B cell (primary cell): ENCODE results near the gene UCN3. TPM values are rescaled to one million over a fixed set of nuclear protein-coding genes. Genes with fewer than 3 reads are reported as not detected.

Experiments
- ATAC-seq: fragments of 200-7000 bp; cut with Tn5 transposase; one replicate; pipeline ENCODE4 v1.10.0; 2021; ENCODE audit warnings: low read depth, mild to moderate bottlenecking, moderate number of reproducible peaks, moderate library complexity
- CTCF ChIA-PET: fragments of 350-600 bp; sonication (Branson Sonifier 250); formaldehyde crosslinking; loops from one replicate; lab custom pipeline; 2021; ENCODE audit warnings: antibody characterized with exemption, inconsistent platforms; lab: Charles Lee
- POLR2A ChIA-PET: fragments of 350-600 bp; sonication (Branson Sonifier 250); formaldehyde crosslinking; loops from one replicate; lab custom pipeline; 2021; ENCODE audit warnings: antibody characterized with exemption; lab: Charles Lee
- DNase-seq: peaks from one replicate; pipeline ENCODE4 v3.0.0; 2013
- H2AFZ ChIP-seq: 2 replicates; pipeline ENCODE4 v1.6.1; 2012; ENCODE audit warnings: mild to moderate bottlenecking, low read depth, low read length; ENCODE audit not compliant: insufficient read depth, poor library complexity, severe bottlenecking
- H3K27ac ChIP-seq, 2 donors: 1 replicate in 1 of 2; 2 replicates in 1 of 2; pipeline ENCODE4 v1.5.1; 2012 to 2013; ENCODE audit warnings: low read length in 2 of 2, mild to moderate bottlenecking in 2 of 2, moderate library complexity in 1 of 2
- H3K27me3 ChIP-seq, 4 experiments: fragments of 200-600 bp in 1 of 4; sonication (generic) in 1 of 4; replicated peaks in 1 of 4; 1 replicate in 2 of 4; 2 replicates in 2 of 4; pipeline versions ENCODE4 v1.6.1 to v1.7.0; 2013 to 2016; ENCODE audit warnings: low read length in 3 of 4, mild to moderate bottlenecking in 2 of 4, mixed read lengths in 1 of 4, moderate library complexity in 1 of 4; ENCODE audit not compliant: insufficient read depth in 4 of 4, control insufficient read depth in 3 of 4; ENCODE audit errors: control extremely low read depth in 1 of 4
- H3K36me3 ChIP-seq, 2 experiments: replicated peaks in 1 of 2; 1 replicate in 1 of 2; 2 replicates in 1 of 2; pipeline versions ENCODE4 v1.6.1 to v1.7.1; 2013; ENCODE audit warnings: low read length in 1 of 2; ENCODE audit not compliant: insufficient read depth in 2 of 2, control insufficient read depth in 1 of 2; ENCODE audit errors: control extremely low read depth in 1 of 2, extremely low read depth in 1 of 2
- H3K4me1 ChIP-seq, 2 donors: fragments of 200-600 bp in 1 of 2; sonication (generic) in 1 of 2; 1 replicate in 1 of 2; 2 replicates in 1 of 2; pipeline versions ENCODE4 v1.5.1 to v1.6.1; 2013 to 2017; ENCODE audit warnings: low read length in 2 of 2; ENCODE audit not compliant: control insufficient read depth in 2 of 2, insufficient read depth in 2 of 2
- H3K4me2 ChIP-seq: replicated peaks from 2 replicates; pipeline ENCODE3; 2012; ENCODE audit warnings: mild to moderate bottlenecking, low read depth, low read length; ENCODE audit not compliant: poor library complexity, severe bottlenecking
- H3K4me3 ChIP-seq, 5 experiments: fragments of 200-600 bp in 1 of 5; sonication (generic) in 1 of 5; 1 replicate in 3 of 5; 2 replicates in 2 of 5; pipeline versions ENCODE4 v1.5.1 to v1.7.0; 2011 to 2016; ENCODE audit warnings: low read length in 4 of 5, mild to moderate bottlenecking in 4 of 5, low read depth in 2 of 5, control low read depth in 1 of 5, moderate library complexity in 1 of 5; ENCODE audit not compliant: insufficient read depth in 1 of 5; ENCODE audit errors: control extremely low read depth in 1 of 5, extremely low read depth in 1 of 5
- H3K79me2 ChIP-seq: fragments of 200-600 bp; sonication (generic); one replicate; pipeline ENCODE4 v1.6.0; 2016; ENCODE audit warnings: low read length; ENCODE audit not compliant: control insufficient read depth, insufficient read depth
- H3K9ac ChIP-seq: fragments of 200-600 bp; sonication (generic); 2 replicates; pipeline ENCODE4 v1.6.1; 2017; ENCODE audit warnings: mild to moderate bottlenecking, low read length, moderate library complexity
- H3K9me3 ChIP-seq, 3 donors: one replicate each; pipeline versions ENCODE4 v1.6.1 to v1.7.1; 2013; ENCODE audit warnings: low read length in 2 of 3; ENCODE audit not compliant: control insufficient read depth in 2 of 3, insufficient read depth in 1 of 3; ENCODE audit errors: control extremely low read depth in 1 of 3
- H4K20me1 ChIP-seq: 2 replicates; pipeline ENCODE4 v1.6.0; 2012; ENCODE audit warnings: mild to moderate bottlenecking, low read length; ENCODE audit not compliant: insufficient read depth, control insufficient read depth, poor library complexity, severe bottlenecking
- H3K27ac Mint-ChIP-seq: one replicate; pipeline ENCODE4 v1.8.0; 2021; ENCODE audit warnings: mixed read lengths
- H3K27me3 Mint-ChIP-seq: one replicate; pipeline ENCODE4 v1.8.0; 2021; ENCODE audit warnings: mixed read lengths
- H3K4me1 Mint-ChIP-seq: one replicate; pipeline ENCODE4 v1.8.0; 2021; ENCODE audit warnings: mixed read lengths
- H3K4me3 Mint-ChIP-seq: one replicate; pipeline ENCODE4 v1.8.0; 2021; ENCODE audit warnings: mixed read lengths
- H3K9me3 Mint-ChIP-seq: one replicate; pipeline ENCODE4 v1.8.0; 2022; ENCODE audit warnings: mixed read lengths; ENCODE audit not compliant: insufficient read depth
- EZH2 ChIP-seq: IDR thresholded peaks from 2 replicates; pipeline ENCODE4 v1.6.1; 2012; ENCODE audit warnings: borderline replicate concordance, low read depth, mild to moderate bottlenecking, moderate library complexity, low read length; ENCODE audit not compliant: insufficient read depth, poor library complexity, severe bottlenecking
- WGBS: methylation state at CpG from one replicate; pipeline ENCODE4 v1.1.5; 2013; ENCODE audit warnings: missing lambda C conversion rate; ENCODE audit not compliant: insufficient coverage; 5-methylcytosine and 5-hydroxymethylcytosine counted together
- intact Hi-C: fragments of 100-400 bp; cut with micrococcal nuclease; formaldehyde crosslinking; loops from one replicate; pipeline ENCODE4 v1.10.0; 2022
- polyA plus RNA-seq: library from polyadenylated mRNA; depleted of rRNA; stranded (reverse); fragments of >200 nt; gene quantifications from 2 replicates; pipeline ENCODE4 v1.2.3, GENCODE V29; 2012
- total RNA-seq, 2 donors: library from RNA; stranded (reverse); fragments of 120-200 nt in 1 of 2; gene quantifications; 1 replicate in 1 of 2; 2 replicates in 1 of 2; pipeline versions ENCODE4 v1.2.3 to v1.2.4, GENCODE V29; 2013 to 2022
- TF ChIP-seq, protein P1 (sequence below): fragments of 200-600 bp; IDR thresholded peaks from one replicate; pipeline ENCODE4 v1.8.0; 2022; ENCODE audit warnings: antibody characterized with exemption, mild to moderate bottlenecking

Gene UCN3
- total and polyA plus RNA-seq, 2 donors (not counting 1 experiment from before 2014, with no cell fraction given), result not detected

DNA sequence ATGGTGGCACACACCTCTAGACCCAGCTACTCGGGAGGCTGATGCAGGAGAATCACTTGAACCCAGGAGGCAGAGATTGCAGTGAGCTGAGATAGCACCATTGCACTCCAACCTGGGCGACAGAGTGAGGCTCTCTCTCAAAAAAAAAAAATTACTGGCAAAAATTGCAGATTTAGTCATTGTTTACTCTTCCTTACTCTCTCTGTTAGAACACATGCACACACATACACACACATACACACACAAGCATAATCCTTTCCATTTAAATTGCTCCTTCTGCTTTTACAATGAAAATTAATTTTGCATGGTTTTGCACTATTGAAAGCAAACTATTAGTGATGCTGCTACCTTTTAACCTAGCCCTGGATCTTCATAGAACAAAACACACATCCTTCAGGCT, 15.4 kb upstream of the UCN3 start:
- DNase-seq (no peak), ATAC-seq (no peak)
- H3K9ac ChIP-seq, result no peak overlapping the region
- 77% methylated on average over 2 of the region's 2 CpGs for WGBS
- H4K20me1 ChIP-seq, result no peaks in the 10 kb centered on the region
- ChIA-PET POLR2A (no interaction called here), CTCF (no interaction called here)
- Mint-ChIP-seq H3K9me3 (peaks cover 3% of the 10 kb centered on the region), H3K4me3 (no peak overlapping the region), H3K4me1 (no peaks in the 10 kb centered on the region), H3K27ac (no peak overlapping the region), H3K27me3 (peaks cover 7% of the 10 kb centered on the region)
- no peaks in the 10 kb centered on the region for H3K36me3 ChIP-seq
- TF ChIP-seq, protein P1, sequence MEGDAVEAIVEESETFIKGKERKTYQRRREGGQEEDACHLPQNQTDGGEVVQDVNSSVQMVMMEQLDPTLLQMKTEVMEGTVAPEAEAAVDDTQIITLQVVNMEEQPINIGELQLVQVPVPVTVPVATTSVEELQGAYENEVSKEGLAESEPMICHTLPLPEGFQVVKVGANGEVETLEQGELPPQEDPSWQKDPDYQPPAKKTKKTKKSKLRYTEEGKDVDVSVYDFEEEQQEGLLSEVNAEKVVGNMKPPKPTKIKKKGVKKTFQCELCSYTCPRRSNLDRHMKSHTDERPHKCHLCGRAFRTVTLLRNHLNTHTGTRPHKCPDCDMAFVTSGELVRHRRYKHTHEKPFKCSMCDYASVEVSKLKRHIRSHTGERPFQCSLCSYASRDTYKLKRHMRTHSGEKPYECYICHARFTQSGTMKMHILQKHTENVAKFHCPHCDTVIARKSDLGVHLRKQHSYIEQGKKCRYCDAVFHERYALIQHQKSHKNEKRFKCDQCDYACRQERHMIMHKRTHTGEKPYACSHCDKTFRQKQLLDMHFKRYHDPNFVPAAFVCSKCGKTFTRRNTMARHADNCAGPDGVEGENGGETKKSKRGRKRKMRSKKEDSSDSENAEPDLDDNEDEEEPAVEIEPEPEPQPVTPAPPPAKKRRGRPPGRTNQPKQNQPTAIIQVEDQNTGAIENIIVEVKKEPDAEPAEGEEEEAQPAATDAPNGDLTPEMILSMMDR, result no peak
- TF ChIP-seq EZH2, result no peak
- H3K27me3 ChIP-seq, result no peaks in the 10 kb centered on the region
- no peak overlapping the region for H2AFZ ChIP-seq
- intact Hi-C loops, result no loop called here
- no peak overlapping the region for H3K4me3 ChIP-seq
- no peaks in the 10 kb centered on the region for H3K79me2 ChIP-seq
- no peak overlapping the region for H3K27ac ChIP-seq
- no peak overlapping the region for H3K4me2 ChIP-seq
- no peaks in the 10 kb centered on the region for H3K4me1 ChIP-seq
- no peaks in the 10 kb centered on the region for H3K9me3 ChIP-seq

DNA sequence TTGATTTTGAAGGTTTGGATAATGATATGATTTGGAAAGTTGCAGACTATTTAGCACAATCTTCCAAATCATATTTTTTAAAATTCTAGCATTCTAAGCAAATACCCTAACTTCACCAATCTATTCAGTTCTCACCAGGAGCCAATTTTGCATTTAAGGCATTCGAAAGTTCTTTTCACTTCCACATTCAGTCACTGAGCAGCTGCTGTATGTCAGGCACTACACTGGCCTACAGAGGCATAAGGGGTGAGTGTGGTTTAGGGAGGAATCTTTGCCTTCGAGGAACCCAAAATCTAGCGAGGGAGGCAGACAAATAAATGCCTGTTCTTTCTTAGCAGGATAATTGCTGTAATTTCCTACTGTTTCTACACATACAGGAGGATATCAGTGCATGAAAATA, 10.7 kb upstream of the UCN3 start:
- H3K27ac Mint-ChIP-seq, result no peak overlapping the region
- no peaks in the 10 kb centered on the region for H3K9me3 Mint-ChIP-seq
- Histone ChIP-seq H3K4me3 (no peak overlapping the region), H2AFZ (no peak overlapping the region), H4K20me1 (no peaks in the 10 kb centered on the region), H3K27me3 (peaks cover 0 to 5% (median 0%) of the 10 kb centered on the region in 4 experiments), H3K27ac (no peak overlapping the region), H3K79me2 (no peaks in the 10 kb centered on the region), H3K9ac (no peak overlapping the region), H3K4me1 (no peaks in the 10 kb centered on the region), H3K9me3 (no peaks in the 10 kb centered on the region), H3K4me2 (no peak overlapping the region), H3K36me3 (no peaks in the 10 kb centered on the region)
- peaks cover 10% of the 10 kb centered on the region for H3K27me3 Mint-ChIP-seq
- no peaks in the 10 kb centered on the region for H3K4me1 Mint-ChIP-seq
- CTCF ChIA-PET, result no interaction called here
- TF ChIP-seq EZH2, result no peak
- TF ChIP-seq, protein P1, result no peak
- ATAC-seq (no peak), DNase-seq (no peak)
- no peak overlapping the region for H3K4me3 Mint-ChIP-seq
- POLR2A ChIA-PET, result no interaction called here
- no CpG with 5 or more reads among the region's 3 CpGs for WGBS
- intact Hi-C loops, result no loop called here
